GM12878 (cell line): ENCODE results near the gene CXCL12. TPM values are rescaled to one million over a fixed set of nuclear protein-coding genes. Genes with fewer than 3 reads are reported as not detected.

Experiments used
- ATAC-seq: fragments of 200-7000 bp; cut with Tn5 transposase; 3 replicates; pipeline ENCODE4 v1.9.1; 2020; ENCODE audit warnings: mild to moderate bottlenecking, moderate library complexity
- BruUV-seq: library from RNA; stranded (reverse); fragments of 400-500 nt; replicated peaks from 2 replicates; lab custom pipeline; 2021; lab: Mats Ljungman, UMichigan
- CTCF ChIA-PET: fragments of 300-600 bp; sonication (Branson Sonifier 250); formaldehyde crosslinking; extraction: SDS; loops from one replicate; lab custom pipeline; 2021; ENCODE audit warnings: inconsistent platforms; lab: Yijun Ruan, JAX
- POLR2A ChIA-PET: fragments of 350-600 bp; formaldehyde crosslinking; extraction: SDS; loops from one replicate; lab custom pipeline; 2021; ENCODE audit warnings: inconsistent platforms; lab: Charles Lee
- RAD21 ChIA-PET: fragments of 300-600 bp; sonication (Branson Sonifier 250); formaldehyde crosslinking; loops from one replicate; lab custom pipeline; 2023; ENCODE audit warnings: antibody characterized with exemption; ENCODE audit not compliant: unreplicated experiment; lab: Charles Lee
- SMC1A ChIA-PET: fragments of 300-600 bp; sonication (Branson Sonifier 250); formaldehyde crosslinking; loops from one replicate; lab custom pipeline; 2023; ENCODE audit not compliant: unreplicated experiment, uncharacterized antibody; lab: Charles Lee
- DNase-seq: peaks from one replicate; pipeline ENCODE4 v3.0.0-alpha.2; 2011; ENCODE audit warnings: low read depth, low spot score
- FAIRE-seq: peaks from 3 replicates; lab custom pipeline; 2011; peaks lifted over from hg19 to GRCh38; lab: Jason Lieb, UNC
- H2AFZ ChIP-seq: 2 replicates; pipeline ENCODE4 v1.6.0; 2011; ENCODE audit warnings: low read depth, low read length, control low read depth; ENCODE audit not compliant: control insufficient read depth
- H3K27ac ChIP-seq: 2 replicates; pipeline ENCODE4 v1.5.1; 2011; ENCODE audit warnings: control low read depth; ENCODE audit not compliant: control insufficient read depth, insufficient read depth
- H3K27me3 ChIP-seq, 2 experiments: replicated peaks in 1 of 2; 2 replicates each; pipeline versions ENCODE4 v1.6.0 to v1.6.1; 2011; ENCODE audit warnings: low read length in 1 of 2; ENCODE audit not compliant: control insufficient read depth in 2 of 2, insufficient read depth in 2 of 2
- H3K36me3 ChIP-seq, 2 experiments: 2 replicates each; pipeline ENCODE4 v1.5.1; 2011; ENCODE audit warnings: low read length in 1 of 2; ENCODE audit not compliant: control insufficient read depth in 2 of 2, insufficient read depth in 2 of 2
- H3K4me1 ChIP-seq: 2 replicates; pipeline ENCODE4 v1.6.1; 2011; ENCODE audit warnings: mild to moderate bottlenecking, low read length, moderate library complexity, mixed read lengths; ENCODE audit not compliant: control insufficient read depth, insufficient read depth
- H3K4me2 ChIP-seq: 2 replicates; pipeline ENCODE4 v1.6.0; 2011; ENCODE audit warnings: control low read depth; ENCODE audit not compliant: control insufficient read depth, insufficient read depth
- H3K4me3 ChIP-seq: fragments of 200-600 bp; sonication (generic); 2 replicates; pipeline ENCODE4 v1.5.1; 2016
- H3K79me2 ChIP-seq: 2 replicates; pipeline ENCODE4 v1.6.0; 2011; ENCODE audit warnings: low read length; ENCODE audit not compliant: control insufficient read depth, insufficient read depth
- H3K9ac ChIP-seq: 2 replicates; pipeline ENCODE4 v1.8.0; 2011; ENCODE audit warnings: low read length, control low read depth, mixed read lengths; ENCODE audit not compliant: control insufficient read depth, insufficient read depth
- H3K9me3 ChIP-seq: replicated peaks from 3 replicates; pipeline ENCODE4 v1.5.1; 2011; ENCODE audit warnings: mild to moderate bottlenecking, low read length; ENCODE audit not compliant: control insufficient read depth, insufficient read depth
- H4K20me1 ChIP-seq: 2 replicates; pipeline ENCODE4 v1.6.0; 2011; ENCODE audit not compliant: control insufficient read depth, insufficient read depth
- CBX5 ChIP-seq: sonication (generic); IDR thresholded peaks from 2 replicates; pipeline ENCODE4 v1.6.1; 2016; ENCODE audit warnings: low read depth, moderate library complexity, mild to moderate bottlenecking, inconsistent platforms
- SIN3A ChIP-seq: IDR thresholded peaks from 2 replicates; pipeline ENCODE4 v1.6.1; 2012; ENCODE audit warnings: low read depth, low read length, improper control_type of control experiment
- SMAD1 ChIP-seq: fragments of 450-650 bp; IDR thresholded peaks from 2 replicates; pipeline ENCODE4 v1.6.1; 2018; ENCODE audit warnings: mild to moderate bottlenecking, low read depth; ENCODE audit not compliant: partially characterized antibody
- WGBS: methylation state at CpG from one replicate; pipeline ENCODE4 v1.1.6; 2016; ENCODE audit warnings: low lambda C conversion rate; ENCODE audit not compliant: insufficient replicate concordance, insufficient coverage; ENCODE audit errors: missing lambda C conversion rate; 5-methylcytosine and 5-hydroxymethylcytosine counted together
- in situ Hi-C: fragments of 300-500 bp; cut with MboI; formaldehyde crosslinking; loops from 9 replicates; pipeline ENCODE4 v1.14.3; 2018; ENCODE audit warnings: mixed read lengths
- intact Hi-C: fragments of 100-400 bp; cut with micrococcal nuclease; formaldehyde crosslinking; loops from one replicate; pipeline ENCODE4 v1.14.2; 2022; ENCODE audit not compliant: unreplicated experiment
- polyA plus RNA-seq, 11 experiments: library from polyadenylated mRNA; depleted of rRNA in 4 of 11; unstranded in 6 of 11; stranded (reverse) in 5 of 11; fragments of >200 nt; fragmentation: Nextera tagmentation in 4 of 11; fragmentation: Illumina TruSeq in 1 of 11; extraction: Ambion mirVana in 4 of 11; extraction: Trizol in 1 of 11; gene quantifications; 1 replicate in 1 of 11; 2 replicates in 10 of 11; pipeline versions ENCODE4 v1.2.1 to v1.2.3, GENCODE V29; 2011 to 2016; ENCODE audit warnings: inconsistent platforms in 2 of 11, missing spikeins in 2 of 11, low read depth in 1 of 11
- total RNA-seq, 4 experiments: library from RNA; depleted of rRNA in 3 of 4; stranded (reverse); fragments of >200 nt in 3 of 4; fragmentation: Illumina TruSeq in 1 of 4; extraction: Trizol in 1 of 4; gene quantifications; 2 replicates each; pipeline versions ENCODE4 v1.2.1 to v1.2.3, GENCODE V29; 2013 to 2021
- TF ChIP-seq, protein P1 (sequence below): IDR thresholded peaks from 2 replicates; pipeline ENCODE4 v1.6.1; 2012; ENCODE audit warnings: improper control_type of control experiment, low read depth, low read length; ENCODE audit not compliant: insufficient replicate concordance
- TF ChIP-seq, protein P2 (sequence below): fragments of 450-650 bp; IDR thresholded peaks from 2 replicates; pipeline ENCODE4 v1.6.1; 2017; ENCODE audit warnings: mild to moderate bottlenecking, moderate library complexity
- TF ChIP-seq, protein P3 (sequence below): IDR thresholded peaks from 2 replicates; pipeline ENCODE4 v1.6.1; 2012; ENCODE audit warnings: low read depth, low read length, improper control_type of control experiment
- TF ChIP-seq, protein P4 (sequence below): IDR thresholded peaks from 2 replicates; pipeline ENCODE4 v1.6.1; 2011; ENCODE audit warnings: low read depth, low read length, improper control_type of control experiment, borderline replicate concordance
- TF ChIP-seq, protein P5 (sequence below): fragments of 450-650 bp; formaldehyde crosslinking; IDR thresholded peaks from 2 replicates; pipeline ENCODE4 v1.4.0; 2022; ENCODE audit warnings: mild to moderate bottlenecking, moderate library complexity

The CXCL12 gene
- total and polyA plus RNA-seq, 10 of the 15 experiments (the other 5 are each of a cell fraction or from before 2014, with no cell fraction given), result 0.03 to 4.5 (median 0.53) TPM

DNA sequence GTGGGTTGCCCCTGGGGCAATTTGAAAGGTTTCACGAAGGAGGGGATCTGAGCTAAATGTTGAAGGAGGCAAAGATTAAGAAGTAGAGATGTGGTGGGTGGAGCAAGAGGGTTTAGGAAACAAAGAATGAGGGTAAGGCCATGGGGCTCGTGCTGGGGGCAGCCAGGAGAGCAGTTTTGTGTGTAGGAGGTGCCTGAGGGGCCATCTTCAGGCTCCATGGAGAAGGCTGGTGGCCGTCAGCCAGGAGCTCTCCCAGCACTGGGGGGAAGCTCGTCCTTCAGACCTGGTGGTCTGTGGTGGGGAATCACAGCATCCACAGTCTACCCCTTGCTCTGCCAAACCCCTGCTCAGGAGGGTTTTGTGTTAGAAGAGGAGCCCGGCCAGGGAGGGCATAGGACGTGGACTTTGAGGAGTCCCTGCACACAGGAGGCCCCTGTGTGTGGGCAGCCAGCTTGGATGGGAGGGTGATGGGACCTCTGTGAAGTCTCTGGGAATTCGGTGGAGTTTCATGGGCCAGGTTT is 11.8 kb upstream of the CXCL12 start:
- H3K4me1 ChIP-seq, result no peaks in the 10 kb centered on the region
- no TSS peak for BruUV-seq
- no peaks in the 10 kb centered on the region for H3K9me3 ChIP-seq
- H4K20me1 ChIP-seq, result no peaks in the 10 kb centered on the region
- in situ Hi-C loops (loop anchor here (25.0 kb wide), 1 partner anchor 466 kb away; no protein-coding TSS in a partner anchor), intact Hi-C loops (loop anchor here (10.0 kb wide), 1 partner anchor 458 kb away; no protein-coding TSS in a partner anchor)
- FAIRE-seq (no peak), DNase-seq (no peak), ATAC-seq (no peak)
- 19% methylated on average over 7 of the region's 7 CpGs for whole genome bisulfite sequencing
- RAD21 ChIA-PET, result no interaction called here
- H3K36me3 ChIP-seq, result no peaks in the 10 kb centered on the region
- SMC1A ChIA-PET, result interaction anchor here (1.2 kb wide), 1 partner anchor 10 kb away, joined by 3 read pairs; no protein-coding TSS in a partner anchor
- H3K27ac ChIP-seq, result no peak overlapping the region
- no peak overlapping the region for H3K4me3 ChIP-seq
- no peak overlapping the region for H3K9ac ChIP-seq
- CTCF ChIA-PET, result interaction anchor here (2.6 kb wide), 1 partner anchor 10 kb away, joined by 13 read pairs; no protein-coding TSS in a partner anchor
- H3K79me2 ChIP-seq, result no peaks in the 10 kb centered on the region
- no peak overlapping the region for H2AFZ ChIP-seq
- POLR2A ChIA-PET, result no interaction called here
- H3K4me2 ChIP-seq, result no peak overlapping the region
- no peaks in the 10 kb centered on the region; a peak in 2 of 4 replicates for H3K27me3 ChIP-seq
- TF ChIP-seq, protein P1, sequence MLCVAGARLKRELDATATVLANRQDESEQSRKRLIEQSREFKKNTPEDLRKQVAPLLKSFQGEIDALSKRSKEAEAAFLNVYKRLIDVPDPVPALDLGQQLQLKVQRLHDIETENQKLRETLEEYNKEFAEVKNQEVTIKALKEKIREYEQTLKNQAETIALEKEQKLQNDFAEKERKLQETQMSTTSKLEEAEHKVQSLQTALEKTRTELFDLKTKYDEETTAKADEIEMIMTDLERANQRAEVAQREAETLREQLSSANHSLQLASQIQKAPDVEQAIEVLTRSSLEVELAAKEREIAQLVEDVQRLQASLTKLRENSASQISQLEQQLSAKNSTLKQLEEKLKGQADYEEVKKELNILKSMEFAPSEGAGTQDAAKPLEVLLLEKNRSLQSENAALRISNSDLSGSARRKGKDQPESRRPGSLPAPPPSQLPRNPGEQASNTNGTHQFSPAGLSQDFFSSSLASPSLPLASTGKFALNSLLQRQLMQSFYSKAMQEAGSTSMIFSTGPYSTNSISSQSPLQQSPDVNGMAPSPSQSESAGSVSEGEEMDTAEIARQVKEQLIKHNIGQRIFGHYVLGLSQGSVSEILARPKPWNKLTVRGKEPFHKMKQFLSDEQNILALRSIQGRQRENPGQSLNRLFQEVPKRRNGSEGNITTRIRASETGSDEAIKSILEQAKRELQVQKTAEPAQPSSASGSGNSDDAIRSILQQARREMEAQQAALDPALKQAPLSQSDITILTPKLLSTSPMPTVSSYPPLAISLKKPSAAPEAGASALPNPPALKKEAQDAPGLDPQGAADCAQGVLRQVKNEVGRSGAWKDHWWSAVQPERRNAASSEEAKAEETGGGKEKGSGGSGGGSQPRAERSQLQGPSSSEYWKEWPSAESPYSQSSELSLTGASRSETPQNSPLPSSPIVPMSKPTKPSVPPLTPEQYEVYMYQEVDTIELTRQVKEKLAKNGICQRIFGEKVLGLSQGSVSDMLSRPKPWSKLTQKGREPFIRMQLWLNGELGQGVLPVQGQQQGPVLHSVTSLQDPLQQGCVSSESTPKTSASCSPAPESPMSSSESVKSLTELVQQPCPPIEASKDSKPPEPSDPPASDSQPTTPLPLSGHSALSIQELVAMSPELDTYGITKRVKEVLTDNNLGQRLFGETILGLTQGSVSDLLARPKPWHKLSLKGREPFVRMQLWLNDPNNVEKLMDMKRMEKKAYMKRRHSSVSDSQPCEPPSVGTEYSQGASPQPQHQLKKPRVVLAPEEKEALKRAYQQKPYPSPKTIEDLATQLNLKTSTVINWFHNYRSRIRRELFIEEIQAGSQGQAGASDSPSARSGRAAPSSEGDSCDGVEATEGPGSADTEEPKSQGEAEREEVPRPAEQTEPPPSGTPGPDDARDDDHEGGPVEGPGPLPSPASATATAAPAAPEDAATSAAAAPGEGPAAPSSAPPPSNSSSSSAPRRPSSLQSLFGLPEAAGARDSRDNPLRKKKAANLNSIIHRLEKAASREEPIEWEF, result no peak
- TF ChIP-seq, protein P2, sequence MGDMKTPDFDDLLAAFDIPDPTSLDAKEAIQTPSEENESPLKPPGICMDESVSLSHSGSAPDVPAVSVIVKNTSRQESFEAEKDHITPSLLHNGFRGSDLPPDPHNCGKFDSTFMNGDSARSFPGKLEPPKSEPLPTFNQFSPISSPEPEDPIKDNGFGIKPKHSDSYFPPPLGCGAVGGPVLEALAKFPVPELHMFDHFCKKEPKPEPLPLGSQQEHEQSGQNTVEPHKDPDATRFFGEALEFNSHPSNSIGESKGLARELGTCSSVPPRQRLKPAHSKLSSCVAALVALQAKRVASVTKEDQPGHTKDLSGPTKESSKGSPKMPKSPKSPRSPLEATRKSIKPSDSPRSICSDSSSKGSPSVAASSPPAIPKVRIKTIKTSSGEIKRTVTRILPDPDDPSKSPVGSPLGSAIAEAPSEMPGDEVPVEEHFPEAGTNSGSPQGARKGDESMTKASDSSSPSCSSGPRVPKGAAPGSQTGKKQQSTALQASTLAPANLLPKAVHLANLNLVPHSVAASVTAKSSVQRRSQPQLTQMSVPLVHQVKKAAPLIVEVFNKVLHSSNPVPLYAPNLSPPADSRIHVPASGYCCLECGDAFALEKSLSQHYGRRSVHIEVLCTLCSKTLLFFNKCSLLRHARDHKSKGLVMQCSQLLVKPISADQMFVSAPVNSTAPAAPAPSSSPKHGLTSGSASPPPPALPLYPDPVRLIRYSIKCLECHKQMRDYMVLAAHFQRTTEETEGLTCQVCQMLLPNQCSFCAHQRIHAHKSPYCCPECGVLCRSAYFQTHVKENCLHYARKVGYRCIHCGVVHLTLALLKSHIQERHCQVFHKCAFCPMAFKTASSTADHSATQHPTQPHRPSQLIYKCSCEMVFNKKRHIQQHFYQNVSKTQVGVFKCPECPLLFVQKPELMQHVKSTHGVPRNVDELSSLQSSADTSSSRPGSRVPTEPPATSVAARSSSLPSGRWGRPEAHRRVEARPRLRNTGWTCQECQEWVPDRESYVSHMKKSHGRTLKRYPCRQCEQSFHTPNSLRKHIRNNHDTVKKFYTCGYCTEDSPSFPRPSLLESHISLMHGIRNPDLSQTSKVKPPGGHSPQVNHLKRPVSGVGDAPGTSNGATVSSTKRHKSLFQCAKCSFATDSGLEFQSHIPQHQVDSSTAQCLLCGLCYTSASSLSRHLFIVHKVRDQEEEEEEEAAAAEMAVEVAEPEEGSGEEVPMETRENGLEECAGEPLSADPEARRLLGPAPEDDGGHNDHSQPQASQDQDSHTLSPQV, result no peak
- TF ChIP-seq, protein P3, sequence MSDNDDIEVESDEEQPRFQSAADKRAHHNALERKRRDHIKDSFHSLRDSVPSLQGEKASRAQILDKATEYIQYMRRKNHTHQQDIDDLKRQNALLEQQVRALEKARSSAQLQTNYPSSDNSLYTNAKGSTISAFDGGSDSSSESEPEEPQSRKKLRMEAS, result no peak
- TF ChIP-seq SIN3A (no peak), CBX5 (no peak), SMAD1 (no peak)
- TF ChIP-seq, protein P4, sequence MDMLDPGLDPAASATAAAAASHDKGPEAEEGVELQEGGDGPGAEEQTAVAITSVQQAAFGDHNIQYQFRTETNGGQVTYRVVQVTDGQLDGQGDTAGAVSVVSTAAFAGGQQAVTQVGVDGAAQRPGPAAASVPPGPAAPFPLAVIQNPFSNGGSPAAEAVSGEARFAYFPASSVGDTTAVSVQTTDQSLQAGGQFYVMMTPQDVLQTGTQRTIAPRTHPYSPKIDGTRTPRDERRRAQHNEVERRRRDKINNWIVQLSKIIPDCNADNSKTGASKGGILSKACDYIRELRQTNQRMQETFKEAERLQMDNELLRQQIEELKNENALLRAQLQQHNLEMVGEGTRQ, result no peak
- TF ChIP-seq, protein P5, sequence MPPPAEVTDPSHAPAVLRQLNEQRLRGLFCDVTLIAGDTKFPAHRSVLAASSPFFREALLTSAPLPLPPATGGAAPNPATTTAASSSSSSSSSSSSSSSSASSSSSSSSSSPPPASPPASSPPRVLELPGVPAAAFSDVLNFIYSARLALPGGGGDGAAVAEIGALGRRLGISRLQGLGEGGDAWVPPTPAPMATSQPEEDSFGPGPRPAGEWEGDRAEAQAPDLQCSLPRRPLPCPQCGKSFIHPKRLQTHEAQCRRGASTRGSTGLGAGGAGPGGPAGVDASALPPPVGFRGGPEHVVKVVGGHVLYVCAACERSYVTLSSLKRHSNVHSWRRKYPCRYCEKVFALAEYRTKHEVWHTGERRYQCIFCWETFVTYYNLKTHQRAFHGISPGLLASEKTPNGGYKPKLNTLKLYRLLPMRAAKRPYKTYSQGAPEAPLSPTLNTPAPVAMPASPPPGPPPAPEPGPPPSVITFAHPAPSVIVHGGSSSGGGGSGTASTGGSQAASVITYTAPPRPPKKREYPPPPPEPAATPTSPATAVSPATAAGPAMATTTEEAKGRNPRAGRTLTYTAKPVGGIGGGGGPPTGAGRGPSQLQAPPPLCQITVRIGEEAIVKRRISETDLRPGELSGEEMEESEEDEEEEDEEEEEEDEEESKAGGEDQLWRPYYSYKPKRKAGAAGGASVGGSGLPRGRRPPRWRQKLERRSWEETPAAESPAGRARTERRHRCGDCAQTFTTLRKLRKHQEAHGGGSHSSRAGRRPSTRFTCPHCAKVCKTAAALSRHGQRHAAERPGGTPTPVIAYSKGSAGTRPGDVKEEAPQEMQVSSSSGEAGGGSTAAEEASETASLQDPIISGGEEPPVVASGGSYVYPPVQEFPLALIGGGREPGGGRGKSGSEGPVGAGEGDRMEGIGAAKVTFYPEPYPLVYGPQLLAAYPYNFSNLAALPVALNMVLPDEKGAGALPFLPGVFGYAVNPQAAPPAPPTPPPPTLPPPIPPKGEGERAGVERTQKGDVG (CRISPR knock-in tag), result no peak
